ENCODE data around the gene KCNMB2. TPM values are rescaled to one million over a fixed set of nuclear protein-coding genes. Genes with fewer than 3 reads are reported as not detected.
"Not testable (repeated sequence)": the region's sequence is repeated elsewhere in the genome, so short reads cannot be mapped to it uniquely, and the experiment has no call there.

KCNMB2 gene
- total RNA-seq, 1 experiment from 2014 or later, result not detected

DNA sequence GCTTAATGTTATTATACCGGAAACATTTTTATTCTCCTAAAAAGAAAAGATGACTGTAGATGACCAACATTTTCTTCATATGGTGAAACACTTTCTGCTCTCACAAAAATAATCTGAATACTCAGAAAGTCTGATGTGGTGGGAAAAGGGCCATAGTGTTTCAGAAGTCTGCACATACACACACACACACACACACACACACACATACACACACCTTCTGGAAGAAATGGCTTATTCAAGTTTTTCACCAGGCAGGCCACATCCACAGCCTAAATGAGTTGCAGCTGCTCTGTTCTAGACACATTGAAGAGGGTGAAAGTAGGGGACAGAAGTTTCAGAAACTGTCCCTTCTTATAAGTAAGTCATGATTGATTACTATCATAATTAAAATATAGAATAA is 315.3 kb downstream of the KCNMB2 start:
- no peak overlapping the region for H3K27ac ChIP-seq (ENCODE audit: low read depth, low read length, poor library complexity, severe bottlenecking)
- POLR2A ChIA-PET (ENCODE audit: low non-redundant PET), result no interaction called here
- no peaks in the 10 kb centered on the region for H3K9me3 ChIP-seq (ENCODE audit: low read depth, low read length, poor library complexity, severe bottlenecking)
- H3K4me3 ChIP-seq (ENCODE audit: low read depth, low read length, poor library complexity, severe bottlenecking), result no peak overlapping the region
- H3K27me3 ChIP-seq (replicated peaks; ENCODE audit: insufficient read depth, low read depth, low read length, poor library complexity), result no peaks in the 10 kb centered on the region
- CTCF ChIA-PET, result no interaction called here
- no peak for TF ChIP-seq EZH2 (IDR thresholded peaks at IDR 0.05; ENCODE audit: borderline replicate concordance, low read depth, low read length, poor library complexity, severe bottlenecking)
- no peak for TF ChIP-seq CTCF (conservative IDR thresholded peaks at IDR 0.05; ENCODE audit: low read depth, low read length)
- no peaks in the 10 kb centered on the region for H3K36me3 ChIP-seq (ENCODE audit: insufficient read depth, low read length, poor library complexity, severe bottlenecking)
- no peak for DNase-seq (ENCODE audit: low spot score)
- BruUV-seq (replicated peaks), result no TSS peak
- intact Hi-C loops (cut with micrococcal nuclease; ENCODE audit: unreplicated experiment), result no loop called here
- no peaks in the 10 kb centered on the region for H3K4me1 ChIP-seq (ENCODE audit: insufficient read depth, low read length, poor library complexity, severe bottlenecking)

DNA sequence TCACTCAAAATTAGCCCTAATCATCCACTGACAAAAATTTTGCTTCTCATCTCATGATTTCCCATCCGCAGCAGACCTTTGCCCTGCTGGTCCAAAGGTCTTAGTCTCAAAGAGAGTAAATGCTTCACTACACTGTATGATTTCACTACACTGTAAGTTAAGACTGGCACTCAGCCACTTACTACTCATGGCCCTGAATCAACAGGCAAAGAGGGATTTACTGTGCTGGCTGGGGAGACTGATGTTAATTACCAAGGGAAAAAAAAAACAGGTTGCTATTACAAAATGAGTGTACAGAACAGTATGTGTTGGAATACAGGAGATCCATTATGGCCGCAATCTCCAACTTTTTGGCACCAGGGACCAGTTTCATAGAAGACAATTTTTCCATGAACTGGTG is 320.6 kb downstream of the KCNMB2 start:
- intact Hi-C loops (cut with micrococcal nuclease; ENCODE audit: unreplicated experiment), result no loop called here
- Histone ChIP-seq H3K4me3 (ENCODE audit: low read depth, low read length, poor library complexity, severe bottlenecking) (no peak overlapping the region), H3K9me3 (ENCODE audit: low read depth, low read length, poor library complexity, severe bottlenecking) (no peaks in the 10 kb centered on the region), H3K4me1 (ENCODE audit: insufficient read depth, low read length, poor library complexity, severe bottlenecking) (no peaks in the 10 kb centered on the region), H3K27ac (ENCODE audit: low read depth, low read length, poor library complexity, severe bottlenecking) (no peak overlapping the region), H3K27me3 (replicated peaks; ENCODE audit: insufficient read depth, low read depth, low read length, poor library complexity) (no peaks in the 10 kb centered on the region), H3K36me3 (ENCODE audit: insufficient read depth, low read length, poor library complexity, severe bottlenecking) (no peaks in the 10 kb centered on the region)
- TF ChIP-seq EZH2 (IDR thresholded peaks at IDR 0.05; ENCODE audit: borderline replicate concordance, low read depth, low read length, poor library complexity, severe bottlenecking) (no peak), CTCF (conservative IDR thresholded peaks at IDR 0.05; ENCODE audit: low read depth, low read length) (no peak)
- ChIA-PET CTCF (no interaction called here), POLR2A (ENCODE audit: low non-redundant PET) (no interaction called here)
- no TSS peak for BruUV-seq (replicated peaks)
- DNase-seq (ENCODE audit: low spot score), result no peak

DNA sequence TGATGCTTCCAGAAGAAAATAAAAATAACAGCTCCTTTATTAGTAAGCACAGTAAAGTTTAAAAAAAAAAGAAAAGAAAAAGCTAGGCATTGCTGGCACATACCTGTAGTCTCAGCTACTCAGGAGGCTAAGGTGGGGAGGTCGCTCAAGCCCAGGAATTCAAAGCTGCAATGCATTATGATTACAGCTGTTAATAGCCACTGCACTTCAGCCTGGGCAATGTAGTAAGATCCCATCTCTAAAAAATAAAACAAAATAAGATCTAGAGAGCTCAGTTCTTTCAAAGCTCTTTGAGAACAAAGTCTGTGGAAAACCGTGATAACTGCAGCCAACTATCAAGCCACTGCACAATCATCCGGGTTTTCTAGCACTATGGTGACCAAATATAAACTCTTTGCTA is 323.1 kb downstream of the KCNMB2 start:
- no peak for DNase-seq (ENCODE audit: low spot score)
- no peaks in the 10 kb centered on the region for H3K9me3 ChIP-seq (ENCODE audit: low read depth, low read length, poor library complexity, severe bottlenecking)
- H3K27ac ChIP-seq (ENCODE audit: low read depth, low read length, poor library complexity, severe bottlenecking), result no peak overlapping the region
- POLR2A ChIA-PET (ENCODE audit: low non-redundant PET), result no interaction called here
- intact Hi-C loops (cut with micrococcal nuclease; ENCODE audit: unreplicated experiment), result no loop called here
- CTCF ChIA-PET, result interaction anchor here (0.6 kb wide), 1 partner anchor 563 kb away, joined by 3 read pairs; no protein-coding TSS in a partner anchor
- no peaks in the 10 kb centered on the region for H3K27me3 ChIP-seq (replicated peaks; ENCODE audit: insufficient read depth, low read depth, low read length, poor library complexity)
- H3K4me1 ChIP-seq (ENCODE audit: insufficient read depth, low read length, poor library complexity, severe bottlenecking), result no peaks in the 10 kb centered on the region
- no peak overlapping the region for H3K4me3 ChIP-seq (ENCODE audit: low read depth, low read length, poor library complexity, severe bottlenecking)
- H3K36me3 ChIP-seq (ENCODE audit: insufficient read depth, low read length, poor library complexity, severe bottlenecking), result no peaks in the 10 kb centered on the region
- no TSS peak for BruUV-seq (replicated peaks)
- TF ChIP-seq CTCF (conservative IDR thresholded peaks at IDR 0.05; ENCODE audit: low read depth, low read length) (no peak), EZH2 (IDR thresholded peaks at IDR 0.05; ENCODE audit: borderline replicate concordance, low read depth, low read length, poor library complexity, severe bottlenecking) (no peak)

GRCh38 chr3:178859900-178860436 is 323.7 kb downstream of the KCNMB2 start:
- H3K27ac ChIP-seq (ENCODE audit: low read depth, low read length, poor library complexity, severe bottlenecking); intact Hi-C loops (cut with micrococcal nuclease; ENCODE audit: unreplicated experiment); CTCF ChIA-PET; DNase-seq (ENCODE audit: low spot score); H3K9me3 ChIP-seq (ENCODE audit: low read depth, low read length, poor library complexity, severe bottlenecking); H3K36me3 ChIP-seq (ENCODE audit: insufficient read depth, low read length, poor library complexity, severe bottlenecking); H3K4me1 ChIP-seq (ENCODE audit: insufficient read depth, low read length, poor library complexity, severe bottlenecking); H3K4me3 ChIP-seq (ENCODE audit: low read depth, low read length, poor library complexity, severe bottlenecking); BruUV-seq (replicated peaks); POLR2A ChIA-PET (ENCODE audit: low non-redundant PET); H3K27me3 ChIP-seq (replicated peaks; ENCODE audit: insufficient read depth, low read depth, low read length, poor library complexity): not testable (repeated sequence)
